ENCODE results near the gene PCDH15. TPM values are rescaled to one million over a fixed set of nuclear protein-coding genes. Genes with fewer than 3 reads are reported as not detected.

The PCDH15 gene
- total RNA-seq, 4 donors from 2014 or later: not detected

GRCh38 chr10:54614072-54614471 is 187.0 kb downstream of the PCDH15 start:
- Histone ChIP-seq H3K4me3 (no peak overlapping the region), H3K27ac (no peak overlapping the region), H3K4me1 (peaks cover 0 to 3% (median 0%) of the 10 kb centered on the region in 4 donors), H3K27me3 (no peaks in the 10 kb centered on the region), H3K36me3 (no peaks in the 10 kb centered on the region), H3K9me3 (no peaks in the 10 kb centered on the region)
- no peak for TF ChIP-seq EP300 (IDR thresholded peaks at IDR 0.05)
- no peak for TF ChIP-seq CTCF (IDR thresholded peaks at IDR 0.05)
- TF ChIP-seq POLR2A (IDR thresholded peaks at IDR 0.05): no peak
- no peak for DNase-seq (ENCODE audit: low spot score in 2 of 2)
- 58 to 61% methylated on average over 1 of the region's 1 CpG for WGBS, 2 donors

- no peaks in the 10 kb centered on the region for H3K36me3 ChIP-seq
- no peaks in the 10 kb centered on the region for H3K27me3 ChIP-seq
- no peak for TF ChIP-seq EP300 (IDR thresholded peaks at IDR 0.05)
- no peak for TF ChIP-seq POLR2A (IDR thresholded peaks at IDR 0.05)
- TF ChIP-seq CTCF (IDR thresholded peaks at IDR 0.05): no peak
- peaks cover 0 to 3% (median 0%) of the 10 kb centered on the region in 4 donors for H3K4me1 ChIP-seq
- H3K27ac ChIP-seq: no peak overlapping the region
- DNase-seq (ENCODE audit: low spot score in 2 of 2): no peak
- H3K4me3 ChIP-seq: no peak overlapping the region
- no peaks in the 10 kb centered on the region for H3K9me3 ChIP-seq
Observed at GRCh38 chr10:54613162-54613561, 187.9 kb downstream of the PCDH15 start.

- Histone ChIP-seq H3K9me3 (no peaks in the 10 kb centered on the region), H3K36me3 (no peaks in the 10 kb centered on the region)
- TF ChIP-seq EP300 (IDR thresholded peaks at IDR 0.05) (no peak), CTCF (IDR thresholded peaks at IDR 0.05) (no peak), POLR2A (IDR thresholded peaks at IDR 0.05) (no peak)
Observed at GRCh38 chr10:54609423-54609822, 191.6 kb downstream of the PCDH15 start.

GRCh38 chr10:54607983-54608382 is 193.0 kb downstream of the PCDH15 start:
- H3K4me3 ChIP-seq: no peak overlapping the region
- no peaks in the 10 kb centered on the region for H3K27me3 ChIP-seq
- H3K27ac ChIP-seq: no peak overlapping the region
- no peaks in the 10 kb centered on the region for H3K9me3 ChIP-seq
- peaks cover 0 to 1% (median 0%) of the 10 kb centered on the region in 4 donors for H3K4me1 ChIP-seq
- 82 to 84% methylated on average over 5 of the region's 5 CpGs for WGBS, 2 donors
- no peaks in the 10 kb centered on the region for H3K36me3 ChIP-seq
- DNase-seq (ENCODE audit: low spot score in 2 of 2): no peak
- TF ChIP-seq POLR2A (IDR thresholded peaks at IDR 0.05) (no peak), CTCF (IDR thresholded peaks at IDR 0.05) (no peak), EP300 (IDR thresholded peaks at IDR 0.05) (no peak)

More at GRCh38 chr10:54609423-54609822, 191.6 kb downstream of the PCDH15 start:
- H3K27me3 ChIP-seq: no peaks in the 10 kb centered on the region
- no peak for DNase-seq (ENCODE audit: low spot score in 2 of 2)
- peaks cover 0 to 3% (median 0%) of the 10 kb centered on the region in 4 donors for H3K4me1 ChIP-seq
- H3K4me3 ChIP-seq: no peak overlapping the region
- H3K27ac ChIP-seq: no peak overlapping the region

- H3K36me3 ChIP-seq: no peaks in the 10 kb centered on the region
- H3K4me3 ChIP-seq: no peak overlapping the region
- no peak for DNase-seq (ENCODE audit: low spot score in 2 of 2)
- H3K4me1 ChIP-seq: no peaks in the 10 kb centered on the region
- no peaks in the 10 kb centered on the region for H3K27me3 ChIP-seq
- no peak overlapping the region for H3K27ac ChIP-seq
- 83 to 86% methylated on average over 3 of the region's 3 CpGs for WGBS, 2 donors
- no peaks in the 10 kb centered on the region for H3K9me3 ChIP-seq
- TF ChIP-seq EP300 (IDR thresholded peaks at IDR 0.05) (no peak), CTCF (IDR thresholded peaks at IDR 0.05) (no peak), POLR2A (IDR thresholded peaks at IDR 0.05) (no peak)
Observed at GRCh38 chr10:54594289-54594688, 206.7 kb downstream of the PCDH15 start.
